Neural crest cell (in vitro differentiated cells): Measurements from ENCODE around the gene GNG7. TPM values are rescaled to one million over a fixed set of nuclear protein-coding genes. Genes with fewer than 3 reads are reported as not detected.

Experiments
- DNase-seq: peaks from one replicate; pipeline ENCODE4 v3.0.0; 2021; ENCODE audit warnings: low read depth, mixed read lengths, low spot score
- H3K27ac Mint-ChIP-seq: one replicate; pipeline ENCODE4 v1.8.0; 2021; ENCODE audit warnings: mild to moderate bottlenecking, mixed read lengths; ENCODE audit not compliant: unreplicated experiment
- H3K27me3 Mint-ChIP-seq: 2 replicates; pipeline ENCODE4 v1.8.0; 2021; ENCODE audit warnings: low read depth, mild to moderate bottlenecking, mixed read lengths
- H3K36me3 Mint-ChIP-seq: 2 replicates; pipeline ENCODE4 v1.8.0; 2021; ENCODE audit warnings: low read depth, mild to moderate bottlenecking, mixed read lengths
- H3K4me1 Mint-ChIP-seq: 2 replicates; pipeline ENCODE4 v1.8.0; 2021; ENCODE audit warnings: mixed read lengths
- H3K4me3 Mint-ChIP-seq: one replicate; pipeline ENCODE4 v1.8.0; 2021; ENCODE audit warnings: mild to moderate bottlenecking, mixed read lengths
- H3K9me3 Mint-ChIP-seq: 2 replicates; pipeline ENCODE4 v1.8.0; 2021; ENCODE audit warnings: mixed read lengths
- total RNA-seq: library from RNA; stranded (reverse); gene quantifications from 2 replicates; pipeline ENCODE4 v1.2.1, GENCODE V29; 2021
- TF ChIP-seq, protein P1 (sequence below): fragments of 200-600 bp; sonication (generic); conservative IDR thresholded peaks from 2 replicates; pipeline ENCODE4 v1.5.0; 2021; ENCODE audit warnings: antibody characterized with exemption, mild to moderate bottlenecking

Gene GNG7
- total RNA-seq, 1 donor from 2014 or later = 13.9 TPM

- DNase-seq = no peak
- no peak overlapping the region for H3K4me3 Mint-ChIP-seq
- TF ChIP-seq, protein P1, sequence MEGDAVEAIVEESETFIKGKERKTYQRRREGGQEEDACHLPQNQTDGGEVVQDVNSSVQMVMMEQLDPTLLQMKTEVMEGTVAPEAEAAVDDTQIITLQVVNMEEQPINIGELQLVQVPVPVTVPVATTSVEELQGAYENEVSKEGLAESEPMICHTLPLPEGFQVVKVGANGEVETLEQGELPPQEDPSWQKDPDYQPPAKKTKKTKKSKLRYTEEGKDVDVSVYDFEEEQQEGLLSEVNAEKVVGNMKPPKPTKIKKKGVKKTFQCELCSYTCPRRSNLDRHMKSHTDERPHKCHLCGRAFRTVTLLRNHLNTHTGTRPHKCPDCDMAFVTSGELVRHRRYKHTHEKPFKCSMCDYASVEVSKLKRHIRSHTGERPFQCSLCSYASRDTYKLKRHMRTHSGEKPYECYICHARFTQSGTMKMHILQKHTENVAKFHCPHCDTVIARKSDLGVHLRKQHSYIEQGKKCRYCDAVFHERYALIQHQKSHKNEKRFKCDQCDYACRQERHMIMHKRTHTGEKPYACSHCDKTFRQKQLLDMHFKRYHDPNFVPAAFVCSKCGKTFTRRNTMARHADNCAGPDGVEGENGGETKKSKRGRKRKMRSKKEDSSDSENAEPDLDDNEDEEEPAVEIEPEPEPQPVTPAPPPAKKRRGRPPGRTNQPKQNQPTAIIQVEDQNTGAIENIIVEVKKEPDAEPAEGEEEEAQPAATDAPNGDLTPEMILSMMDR = no peak
- H3K27ac Mint-ChIP-seq = no peak overlapping the region
- no peaks in the 10 kb centered on the region for H3K9me3 Mint-ChIP-seq
- H3K36me3 Mint-ChIP-seq = no peaks in the 10 kb centered on the region
- H3K27me3 Mint-ChIP-seq = no peaks in the 10 kb centered on the region
- H3K4me1 Mint-ChIP-seq = peaks cover 20% of the 10 kb centered on the region
These were observed 146.0 kb downstream of the GNG7 start for GRCh38 chr19:2556221-2557092.

- Mint-ChIP-seq H3K9me3 (no peaks in the 10 kb centered on the region), H3K4me3 (no peak overlapping the region), H3K27ac (no peak overlapping the region), H3K36me3 (no peaks in the 10 kb centered on the region), H3K4me1 (peaks cover 20% of the 10 kb centered on the region), H3K27me3 (no peaks in the 10 kb centered on the region)
- no peak for DNase-seq
- TF ChIP-seq, protein P1 = no peak
These were observed 146.9 kb downstream of the GNG7 start for GRCh38 chr19:2555422-2556220.

DNA sequence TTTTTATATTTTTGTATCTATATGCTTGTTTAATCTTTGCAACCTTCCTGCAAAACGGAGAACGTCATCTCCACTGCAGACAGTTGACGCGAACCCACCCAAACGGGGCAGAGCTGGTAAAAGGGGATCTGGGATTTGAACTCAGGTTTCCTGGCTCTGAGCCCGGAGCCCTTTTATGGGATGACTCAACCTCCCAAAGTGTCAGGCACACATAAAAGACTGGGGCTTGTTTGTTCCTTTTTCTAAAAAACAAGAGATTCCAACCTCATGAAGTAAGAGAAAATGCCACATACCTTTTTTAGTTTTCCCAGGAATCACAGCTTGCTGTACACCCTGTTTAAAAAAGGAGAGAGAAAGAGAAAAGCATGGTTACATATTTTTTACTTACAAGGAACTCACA, 147.6 kb downstream of the GNG7 start:
- no peaks in the 10 kb centered on the region for H3K36me3 Mint-ChIP-seq

GRCh38 chr19:2553510-2553909, 149.0 kb downstream of the GNG7 start:
- DNase-seq = no peak
- H3K4me1 Mint-ChIP-seq = peaks cover 27% of the 10 kb centered on the region
- H3K9me3 Mint-ChIP-seq = no peaks in the 10 kb centered on the region
- no peak overlapping the region for H3K4me3 Mint-ChIP-seq
- H3K27ac Mint-ChIP-seq = no peak overlapping the region
- TF ChIP-seq, protein P1 = no peak
- H3K27me3 Mint-ChIP-seq = no peaks in the 10 kb centered on the region
- H3K36me3 Mint-ChIP-seq = no peaks in the 10 kb centered on the region

More for the DNA sequence above, 147.6 kb downstream of the GNG7 start:
- DNase-seq = no peak
- Mint-ChIP-seq H3K4me3 (no peak overlapping the region), H3K4me1 (peaks cover 22% of the 10 kb centered on the region), H3K27ac (no peak overlapping the region), H3K9me3 (no peaks in the 10 kb centered on the region), H3K27me3 (no peaks in the 10 kb centered on the region)
- TF ChIP-seq, protein P1 = no peak

GRCh38 chr19:2552859-2553258, 149.6 kb downstream of the GNG7 start:
- DNase-seq = no peak
- TF ChIP-seq, protein P1 = no peak
- Mint-ChIP-seq H3K9me3 (no peaks in the 10 kb centered on the region), H3K27ac (no peak overlapping the region), H3K36me3 (no peaks in the 10 kb centered on the region), H3K4me3 (no peak overlapping the region), H3K27me3 (no peaks in the 10 kb centered on the region), H3K4me1 (peaks cover 27% of the 10 kb centered on the region)
